GM18511 (cell line): ENCODE results near the gene LAMTOR4.
"Not testable (repeated sequence)": the region's sequence is repeated elsewhere in the genome, so short reads cannot be mapped to it uniquely, and the experiment has no call there.

ENCODE experiments used
- ATAC-seq: cut with Tn5 transposase; IDR thresholded peaks from one replicate; pipeline ENCODE4 v1.9.1; 2021; ENCODE audit warnings: mild to moderate bottlenecking, moderate library complexity; ENCODE audit not compliant: unreplicated experiment

LAMTOR4 gene

GRCh38 chr7:100169147-100169850 lies 20.6 kb downstream of the LAMTOR4 start:
- ATAC-seq = no peak

GRCh38 chr7:100170101-100170897 lies 21.6 kb downstream of the LAMTOR4 start:
- ATAC-seq = no peak

- no peak for ATAC-seq
Observed at GRCh38 chr7:100171087-100171681, 22.5 kb downstream of the LAMTOR4 start.

GRCh38 chr7:100171840-100172239 lies 23.1 kb downstream of the LAMTOR4 start:
- ATAC-seq = no peak

- ATAC-seq = no peak
Observed at GRCh38 chr7:100173806-100174495, 25.2 kb downstream of the LAMTOR4 start.

GRCh38 chr7:100174582-100174981 lies 25.9 kb downstream of the LAMTOR4 start:
- no peak for ATAC-seq

GRCh38 chr7:100175296-100175935 lies 26.7 kb downstream of the LAMTOR4 start:
- no peak for ATAC-seq

GRCh38 chr7:100176096-100177044 lies 27.7 kb downstream of the LAMTOR4 start:
- ATAC-seq = no peak

GRCh38 chr7:100177045-100178001 lies 28.6 kb downstream of the LAMTOR4 start, which contains the start of the genes GPC2 and STAG3:
TSS of gene GPC2 (minus strand) at chr7:100177381. CDS start at chr7:100177199, 182 bp downstream.
TSS of gene STAG3 (plus strand) at chr7:100177918. CDS start at chr7:100180557, 2,639 bp downstream.
- ATAC-seq = peak; percentile 92

- not testable (repeated sequence) for ATAC-seq
Observed at GRCh38 chr7:100180084-100180483, 31.4 kb downstream of the LAMTOR4 start.

GRCh38 chr7:100182616-100183015 lies 33.9 kb downstream of the LAMTOR4 start:
- ATAC-seq = not testable (repeated sequence)

GRCh38 chr7:100183090-100183489 lies 34.4 kb downstream of the LAMTOR4 start:
- not testable (repeated sequence) for ATAC-seq

GRCh38 chr7:100185726-100186125 lies 37.0 kb downstream of the LAMTOR4 start:
- no peak for ATAC-seq

- ATAC-seq = no peak
Observed at GRCh38 chr7:100189061-100189460, 40.3 kb downstream of the LAMTOR4 start.

- ATAC-seq = no peak
Observed at GRCh38 chr7:100190048-100190711, 41.5 kb downstream of the LAMTOR4 start.

- ATAC-seq = no peak
Observed at GRCh38 chr7:100191775-100192174, 43.1 kb downstream of the LAMTOR4 start.

GRCh38 chr7:100192281-100192862 lies 43.7 kb downstream of the LAMTOR4 start:
- ATAC-seq = not testable (repeated sequence)
